A549 treated with GW870086 at 1 μM for 4 hours (cell line): ENCODE measurements around the gene ASB3. TPM values are rescaled to one million over a fixed set of nuclear protein-coding genes. Genes with fewer than 3 reads are reported as not detected.

Experiments used
- total RNA-seq: library from RNA; stranded (reverse); fragments of 200-300 nt; extraction: Qiagen RNA extraction; gene quantifications from 5 replicates; pipeline ENCODE4 v1.2.3, GENCODE V29; 2022; ENCODE audit warnings: low read depth

Gene ASB3, protein sequence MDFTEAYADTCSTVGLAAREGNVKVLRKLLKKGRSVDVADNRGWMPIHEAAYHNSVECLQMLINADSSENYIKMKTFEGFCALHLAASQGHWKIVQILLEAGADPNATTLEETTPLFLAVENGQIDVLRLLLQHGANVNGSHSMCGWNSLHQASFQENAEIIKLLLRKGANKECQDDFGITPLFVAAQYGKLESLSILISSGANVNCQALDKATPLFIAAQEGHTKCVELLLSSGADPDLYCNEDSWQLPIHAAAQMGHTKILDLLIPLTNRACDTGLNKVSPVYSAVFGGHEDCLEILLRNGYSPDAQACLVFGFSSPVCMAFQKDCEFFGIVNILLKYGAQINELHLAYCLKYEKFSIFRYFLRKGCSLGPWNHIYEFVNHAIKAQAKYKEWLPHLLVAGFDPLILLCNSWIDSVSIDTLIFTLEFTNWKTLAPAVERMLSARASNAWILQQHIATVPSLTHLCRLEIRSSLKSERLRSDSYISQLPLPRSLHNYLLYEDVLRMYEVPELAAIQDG
- total RNA-seq = 9.1 to 12.5 TPM (median 11.9 TPM) in 5 replicates

DNA sequence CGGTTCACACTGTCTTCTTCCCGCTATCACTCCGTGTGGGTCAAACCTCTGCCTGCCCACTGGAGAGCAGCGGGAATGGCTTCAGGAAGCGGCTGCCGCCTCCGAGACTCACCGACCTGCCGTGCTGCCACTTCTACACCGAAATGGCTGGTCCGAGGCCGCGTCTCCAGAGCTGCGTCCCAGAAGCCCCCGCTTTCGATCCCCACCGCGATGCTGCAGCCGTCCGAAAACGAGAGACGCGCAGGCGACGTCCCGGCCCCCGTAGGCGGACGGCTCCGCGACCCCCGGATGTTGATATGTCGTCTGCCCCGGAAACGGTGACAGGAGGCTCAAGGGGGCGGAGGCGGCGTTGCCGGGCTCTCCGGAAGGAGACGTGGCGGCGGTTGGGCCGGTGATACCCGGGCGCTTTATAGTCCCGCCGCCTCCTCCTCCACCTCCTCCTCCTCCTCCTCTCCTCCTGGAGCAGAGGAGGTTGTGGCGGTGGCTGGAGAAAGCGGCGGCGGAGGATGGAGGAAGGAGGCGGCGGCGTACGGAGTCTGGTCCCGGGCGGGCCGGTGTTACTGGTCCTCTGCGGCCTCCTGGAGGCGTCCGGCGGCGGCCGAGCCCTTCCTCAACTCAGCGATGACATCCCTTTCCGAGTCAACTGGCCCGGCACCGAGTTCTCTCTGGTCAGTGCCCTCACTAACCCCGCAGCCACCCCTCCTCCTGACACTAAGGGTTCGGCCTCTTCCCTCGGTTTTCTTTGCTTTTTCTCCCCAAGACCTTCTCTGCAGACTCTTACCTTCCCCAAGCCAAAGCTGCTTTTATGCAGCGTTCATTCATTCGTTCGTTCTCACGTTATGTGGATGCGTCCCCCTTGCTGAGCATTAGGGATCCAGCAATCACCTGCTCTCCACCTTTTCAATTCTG, at the start of gene ASB3, which contains the start of gene ERLEC1:
Gene ASB3 (minus strand): TSS at position 249 of the 909 bp plus-strand sequence. CDS start 21,381 bp downstream, outside the sequence.
Gene ERLEC1 (plus strand): TSS at position 340 of the 909 bp plus-strand sequence. CDS start 167 bp downstream, at position 507.

DNA sequence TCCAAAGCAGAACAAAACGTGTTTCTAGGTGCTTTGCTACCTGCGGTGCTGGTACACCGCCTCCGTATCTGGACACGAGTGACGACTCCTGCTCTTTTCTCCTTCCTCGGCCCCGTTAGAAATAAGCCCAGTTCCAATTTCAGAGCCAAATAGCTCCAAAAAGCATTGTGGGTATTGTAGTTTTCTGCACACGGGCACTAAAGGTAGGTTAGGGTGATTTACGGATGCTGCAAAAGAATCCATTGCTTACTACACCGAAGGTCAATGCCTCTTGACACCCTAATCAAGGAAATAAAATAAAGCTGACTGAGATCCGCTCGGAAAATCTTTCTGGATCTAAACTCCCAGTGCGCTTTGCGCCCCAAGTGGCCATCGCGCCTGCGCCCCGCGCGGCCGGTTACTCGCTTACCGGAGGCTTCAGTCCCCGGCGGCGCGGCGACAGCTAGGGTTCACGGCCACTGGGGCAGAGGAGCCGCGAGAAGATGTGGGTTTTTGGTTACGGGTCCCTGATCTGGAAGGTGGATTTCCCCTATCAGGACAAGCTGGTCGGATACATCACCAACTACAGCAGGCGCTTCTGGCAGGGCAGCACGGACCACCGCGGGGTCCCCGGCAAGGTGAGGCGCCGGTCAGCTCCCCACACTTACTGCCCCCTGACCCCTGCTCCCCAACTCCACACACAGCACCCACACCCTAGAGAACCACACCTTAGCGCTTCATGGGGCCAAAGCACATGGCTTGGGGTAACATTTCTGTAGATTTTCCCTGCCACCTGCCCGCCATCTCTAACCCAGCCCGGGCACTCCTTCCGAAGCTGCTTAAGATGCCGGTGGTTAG, 19.1 kb downstream of the ASB3 start, which contains the start of gene CHAC2:
Gene CHAC2 (plus strand): TSS at position 400 of the 837 bp plus-strand sequence. CDS start 83 bp downstream, at position 483.

Other genes with a start within 250 kb of the ASB3 start
- 11.2 to 14.9 TPM (median 12.0 TPM) in 5 replicates for gene CHAC2, start 19.1 kb downstream of the ASB3 start, total RNA-seq
- 49.5 to 62.2 TPM (median 58.8 TPM) in 5 replicates for gene ERLEC1, start 91 bp upstream of the ASB3 start, total RNA-seq
- 1.4 to 1.7 TPM (median 1.5 TPM) in 5 replicates for gene GPR75, start 73.0 kb upstream of the ASB3 start, total RNA-seq
- 44.1 to 46.4 TPM (median 44.8 TPM) in 5 replicates for gene PSME4, start 184.0 kb upstream of the ASB3 start, total RNA-seq